GM18858 (cell line): ENCODE results near the gene LARGE1.

Experiments used
- ATAC-seq: cut with Tn5 transposase; IDR thresholded peaks from one replicate; pipeline ENCODE4 v1.9.1; 2021; ENCODE audit not compliant: unreplicated experiment

Gene LARGE1

DNA sequence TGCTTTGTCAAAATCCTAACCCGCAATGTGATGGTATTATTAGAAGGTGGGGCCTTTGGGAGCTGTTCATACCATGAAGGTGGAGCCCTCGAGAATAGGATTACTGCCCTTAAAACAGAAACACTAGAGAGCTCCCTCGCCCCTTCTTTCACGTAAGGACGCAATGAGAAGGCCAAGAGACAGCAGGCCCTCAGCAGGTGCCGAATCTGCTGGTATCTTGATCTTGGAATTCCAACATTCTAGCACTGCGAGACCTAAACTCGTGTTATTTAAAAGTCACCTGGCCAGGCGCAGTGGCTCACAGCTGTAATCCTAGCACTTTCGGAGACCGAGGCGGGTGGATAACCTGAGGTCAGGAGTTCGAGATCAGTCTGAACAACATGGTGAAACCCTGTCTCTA lies 33.1 kb downstream of the LARGE1 start:
- ATAC-seq: no peak

DNA sequence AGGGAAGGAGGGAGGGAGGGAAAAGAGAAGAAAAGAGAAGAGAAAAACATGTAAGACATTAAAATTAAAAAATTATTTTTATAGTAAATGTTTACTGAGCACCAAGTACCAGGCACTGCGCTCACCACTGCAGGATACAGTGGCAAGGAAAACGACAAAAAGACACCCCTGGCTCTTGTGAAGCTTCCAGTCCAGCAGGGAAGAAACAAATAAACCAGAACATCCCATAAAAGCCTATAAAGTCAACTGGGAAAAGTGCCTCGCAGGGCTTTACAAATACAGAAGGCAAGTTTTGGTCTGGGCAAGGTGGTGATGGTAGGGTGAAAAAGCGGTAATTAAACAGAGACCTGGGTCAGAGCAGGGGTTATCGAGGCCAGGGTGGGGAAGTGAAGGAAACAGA lies 33.6 kb downstream of the LARGE1 start:
- ATAC-seq: no peak

DNA sequence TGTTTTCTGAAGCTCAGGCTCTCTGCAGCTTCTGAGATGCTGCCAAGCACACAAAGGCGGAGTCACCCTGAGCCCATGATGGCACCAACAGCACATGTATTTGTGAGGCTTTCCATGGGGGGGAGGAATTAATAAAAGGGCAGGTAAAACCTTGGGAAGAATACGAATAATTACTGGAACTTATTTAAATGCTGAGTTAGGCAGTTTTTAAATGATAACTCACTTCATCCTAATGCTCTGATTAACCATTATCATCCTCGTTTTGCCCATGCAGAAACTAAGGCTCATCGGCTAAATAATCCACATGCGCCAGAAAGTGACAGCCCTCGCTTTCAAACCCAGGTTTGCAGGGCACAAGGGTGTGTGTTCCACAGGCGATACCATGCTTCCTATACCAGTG lies 35.4 kb downstream of the LARGE1 start:
- no peak for ATAC-seq

DNA sequence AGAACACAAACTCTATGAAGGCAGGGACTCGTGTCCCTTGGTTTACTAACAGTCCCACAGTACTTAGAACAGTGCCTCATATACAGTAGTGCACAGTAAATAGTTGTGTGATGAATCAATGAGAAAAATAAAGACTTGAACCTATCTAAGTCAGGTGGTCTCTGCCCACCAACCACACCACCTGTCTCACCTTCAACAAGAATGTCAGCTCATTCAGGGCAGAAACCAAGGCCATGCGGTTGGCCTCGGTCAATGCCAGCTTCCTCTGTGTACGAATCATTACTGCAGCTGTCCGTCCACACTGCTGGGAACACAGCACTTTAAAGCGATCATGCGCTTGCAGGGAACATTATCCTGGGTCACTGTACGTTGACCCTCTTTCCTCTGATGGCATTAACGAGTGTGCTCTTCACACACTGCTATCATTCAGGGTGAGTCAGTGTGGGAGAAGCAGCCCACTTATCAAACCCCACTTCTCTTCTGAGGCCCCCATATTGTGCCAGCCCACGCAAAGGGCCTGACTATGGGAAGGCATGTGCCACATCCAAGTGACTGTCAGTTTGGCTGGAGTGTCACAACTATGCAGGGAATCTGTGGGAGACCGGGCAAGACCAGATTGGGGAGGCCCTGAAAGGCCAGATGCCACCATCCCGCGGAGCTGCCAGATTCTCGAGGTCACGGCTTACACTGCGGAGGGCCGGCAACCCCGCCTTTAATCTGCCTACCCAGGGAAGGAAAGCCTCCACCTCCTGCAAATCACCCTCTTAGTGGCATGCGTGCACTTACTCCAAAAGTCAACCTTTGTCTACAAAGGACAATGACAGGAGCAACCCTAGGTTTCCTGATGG lies 36.1 kb downstream of the LARGE1 start:
- ATAC-seq: no peak

DNA sequence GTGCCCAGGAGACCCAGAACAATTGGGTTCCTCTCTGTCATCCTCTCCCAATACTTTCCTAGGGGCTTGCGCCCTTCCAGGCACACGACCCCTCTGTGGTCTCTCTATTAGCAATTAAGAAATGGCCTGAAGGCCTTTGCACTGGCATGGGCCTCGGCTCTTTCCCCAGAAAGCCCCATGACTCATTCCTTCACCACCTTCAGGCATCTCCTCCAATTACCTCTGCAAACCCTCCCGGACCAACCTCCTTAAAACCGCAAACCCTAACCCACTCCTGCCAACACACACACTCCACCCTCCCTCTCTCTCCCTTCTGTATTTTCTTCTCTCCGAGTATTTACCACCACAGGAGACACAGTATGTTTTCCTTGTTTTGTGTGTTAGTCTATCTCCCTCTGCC lies 36.7 kb downstream of the LARGE1 start:
- no peak for ATAC-seq

DNA sequence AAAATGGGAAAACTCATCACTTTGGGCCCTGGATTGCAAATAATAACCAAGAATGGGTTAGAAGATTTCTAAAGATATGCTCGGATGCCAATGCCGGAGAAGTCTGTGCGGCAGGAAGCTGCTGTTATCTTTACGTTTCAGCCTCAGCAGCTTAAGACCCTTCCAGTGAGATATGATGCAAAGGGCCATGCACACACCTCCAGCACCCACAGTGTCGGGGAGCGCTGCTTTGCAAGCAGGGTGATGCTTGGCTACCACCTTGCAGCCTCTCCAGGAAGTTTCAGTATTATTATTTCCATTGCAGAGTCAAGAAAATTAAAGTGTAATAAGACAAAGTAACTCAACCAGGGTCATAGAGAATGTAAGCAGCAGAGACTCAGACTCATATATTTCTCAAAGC lies 37.3 kb downstream of the LARGE1 start:
- no peak for ATAC-seq

DNA sequence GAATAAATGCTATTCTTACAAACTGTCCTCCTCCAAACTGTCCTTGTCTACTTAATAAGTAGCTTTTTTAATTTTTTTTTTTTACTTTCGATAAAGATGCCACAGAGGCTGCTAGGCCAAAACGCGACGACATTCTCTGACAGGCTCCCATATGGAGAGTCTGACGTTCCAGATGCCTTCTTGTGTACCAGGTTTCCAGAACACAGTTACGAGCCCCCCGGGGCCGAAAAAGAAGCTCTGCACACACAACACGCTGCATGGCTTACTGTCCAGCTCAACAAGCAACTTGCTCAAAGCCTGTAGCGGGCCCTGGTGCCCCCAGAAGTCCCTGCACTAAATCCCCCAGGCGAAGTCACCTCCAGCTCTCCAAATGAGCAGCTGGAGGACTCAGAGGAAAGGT lies 39.3 kb downstream of the LARGE1 start:
- no peak for ATAC-seq

DNA sequence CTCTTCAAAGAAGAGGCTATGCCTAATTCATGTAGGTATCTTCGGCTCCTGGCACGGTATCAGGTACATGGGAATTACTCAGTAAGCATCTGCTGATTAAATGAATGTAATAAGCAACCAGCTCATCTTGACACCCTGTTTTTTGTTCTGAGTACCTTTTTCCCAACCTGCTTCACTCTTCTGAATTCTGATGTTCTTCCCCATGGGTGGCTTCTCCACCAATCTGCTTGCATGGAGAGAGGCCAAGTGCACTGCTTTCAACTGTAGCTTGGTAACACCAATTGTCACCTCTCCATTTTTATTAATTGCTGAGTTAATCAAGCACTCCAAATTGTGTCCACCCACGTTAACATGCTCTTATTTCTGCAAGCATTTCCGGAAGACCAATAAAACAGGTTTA lies 40.5 kb downstream of the LARGE1 start:
- no peak for ATAC-seq

DNA sequence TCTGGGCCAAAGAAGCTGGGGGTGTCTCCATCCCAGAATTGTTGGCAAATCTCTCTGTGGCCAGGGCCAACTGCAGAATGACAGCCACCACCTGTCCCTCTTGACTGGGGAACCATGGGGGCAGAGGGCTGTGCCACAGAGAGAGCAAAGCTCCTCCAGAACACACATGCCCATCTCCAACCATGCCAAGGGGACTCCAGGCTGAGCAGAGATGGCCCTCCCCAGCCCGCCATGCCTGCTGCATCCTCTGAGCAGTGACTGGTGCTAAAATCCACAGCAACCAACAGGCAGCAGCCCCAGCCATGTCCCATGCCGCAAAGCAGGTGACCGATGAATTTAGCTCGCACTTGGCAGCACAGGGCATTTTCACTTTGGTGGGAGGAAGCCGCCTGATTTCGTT lies 45.0 kb downstream of the LARGE1 start:
- no peak for ATAC-seq

DNA sequence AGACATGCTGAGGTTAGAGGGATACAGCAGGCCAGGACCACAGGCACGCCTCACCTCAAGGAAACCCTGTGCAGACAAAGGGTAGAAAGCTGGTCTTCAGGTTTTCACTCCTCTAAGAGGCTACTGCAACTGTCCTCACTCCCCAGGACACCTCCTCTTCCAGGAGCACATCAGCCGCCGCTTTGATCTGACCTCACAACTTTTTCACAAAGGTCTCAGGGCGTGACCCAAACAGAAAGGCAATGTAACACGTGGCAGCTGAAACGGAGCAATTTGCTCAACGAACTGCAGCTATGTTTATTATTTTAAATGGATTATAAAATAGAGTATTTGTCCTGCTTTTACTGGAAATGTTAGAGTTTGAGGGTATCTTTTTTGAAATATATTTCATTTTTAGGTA lies 46.1 kb downstream of the LARGE1 start:
- no peak for ATAC-seq

DNA sequence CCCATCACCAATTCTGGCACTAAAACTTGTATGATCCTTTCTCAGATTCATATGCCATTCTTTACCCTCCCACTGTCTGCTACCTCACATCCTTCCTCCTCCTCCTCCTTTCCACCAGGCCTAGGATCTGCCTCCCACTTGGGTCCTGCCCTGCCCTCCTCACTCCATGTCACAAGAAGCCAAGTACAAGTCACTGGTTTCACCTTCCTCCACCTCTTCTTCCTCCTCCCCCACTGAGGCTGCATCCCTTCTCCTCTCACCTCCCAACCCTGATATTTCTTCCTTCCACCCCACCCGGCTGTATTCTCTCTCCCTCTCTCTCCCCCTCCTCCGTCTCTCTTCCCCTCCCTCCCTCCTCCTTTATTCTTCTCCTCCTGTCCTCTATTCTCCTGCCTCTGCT lies 46.6 kb downstream of the LARGE1 start:
- no peak for ATAC-seq

DNA sequence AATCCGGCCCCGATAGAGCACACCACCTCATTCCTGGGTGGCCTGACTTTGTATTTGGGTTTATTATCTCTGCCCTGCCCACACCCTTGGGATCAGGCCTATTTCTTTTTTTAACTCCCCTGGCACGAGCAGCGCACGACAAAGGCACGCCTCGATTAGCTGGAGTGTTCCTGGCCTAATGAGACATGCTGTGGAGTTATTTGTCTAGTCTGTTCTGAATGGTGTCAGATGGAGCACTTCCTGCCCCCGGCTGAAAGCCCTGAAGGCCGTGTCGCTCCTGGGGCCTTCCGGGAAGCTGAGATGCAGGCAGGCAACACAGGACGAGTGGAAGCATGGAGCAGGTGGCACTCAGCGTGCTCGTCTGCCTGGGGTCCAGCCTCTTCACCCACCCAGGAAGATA lies 47.1 kb downstream of the LARGE1 start:
- ATAC-seq: no peak

DNA sequence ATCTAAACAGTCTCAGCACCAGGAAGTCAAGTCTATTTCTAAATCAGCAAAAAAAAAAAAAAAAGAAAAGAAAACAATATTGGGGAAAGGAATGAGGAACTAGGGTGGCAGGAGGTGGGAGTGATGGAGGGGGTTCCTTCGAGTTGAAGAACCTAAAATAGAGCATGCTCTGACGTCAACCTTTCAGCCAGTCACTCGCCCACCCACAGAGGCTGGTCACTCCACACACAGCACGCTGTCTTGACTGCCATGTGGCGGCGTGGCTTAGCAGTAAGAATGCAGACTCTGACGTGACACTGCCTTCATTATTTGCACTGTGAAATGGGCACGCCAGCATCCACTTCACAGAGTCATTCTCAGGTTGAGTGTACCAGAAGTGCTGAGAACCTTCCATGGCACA lies 48.3 kb downstream of the LARGE1 start:
- ATAC-seq: no peak

DNA sequence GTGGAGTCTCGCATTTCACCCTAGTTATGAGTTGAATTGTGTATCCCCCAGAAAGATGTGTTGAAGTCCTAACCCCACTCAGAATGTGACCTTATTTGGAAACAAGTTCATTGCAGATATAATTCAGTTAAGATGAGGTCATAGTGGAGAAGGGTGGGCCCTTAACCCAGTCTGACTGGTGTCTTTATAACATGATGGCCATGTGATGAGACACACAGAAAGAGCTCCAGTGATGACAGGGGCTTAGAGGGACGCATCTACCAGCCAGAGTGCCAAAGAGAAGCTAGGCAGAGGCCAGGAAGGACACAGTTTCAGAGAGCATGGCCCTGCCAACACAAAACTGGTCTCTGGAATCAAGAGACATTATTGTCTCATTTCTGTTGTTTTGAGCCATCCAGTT lies 50.3 kb downstream of the LARGE1 start:
- ATAC-seq: no peak

DNA sequence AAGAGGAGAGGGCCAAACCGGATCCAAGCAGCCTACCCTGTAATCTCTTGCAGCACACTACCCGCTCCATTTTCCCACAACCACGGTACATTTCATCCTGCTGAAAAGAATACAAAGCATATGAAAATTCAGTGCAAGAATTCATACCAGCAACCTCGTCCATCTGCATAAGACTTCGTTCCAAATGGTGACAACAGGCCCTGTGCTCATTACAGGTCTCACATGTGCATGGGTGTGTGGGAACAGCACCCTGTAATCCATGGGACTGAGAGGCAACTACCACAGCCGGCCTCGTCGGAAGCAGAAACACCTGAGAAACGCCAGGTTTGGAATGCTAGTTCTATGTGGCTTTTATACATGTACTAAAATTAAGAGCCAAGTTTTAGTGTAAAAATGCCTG lies 52.3 kb downstream of the LARGE1 start:
- ATAC-seq: no peak

DNA sequence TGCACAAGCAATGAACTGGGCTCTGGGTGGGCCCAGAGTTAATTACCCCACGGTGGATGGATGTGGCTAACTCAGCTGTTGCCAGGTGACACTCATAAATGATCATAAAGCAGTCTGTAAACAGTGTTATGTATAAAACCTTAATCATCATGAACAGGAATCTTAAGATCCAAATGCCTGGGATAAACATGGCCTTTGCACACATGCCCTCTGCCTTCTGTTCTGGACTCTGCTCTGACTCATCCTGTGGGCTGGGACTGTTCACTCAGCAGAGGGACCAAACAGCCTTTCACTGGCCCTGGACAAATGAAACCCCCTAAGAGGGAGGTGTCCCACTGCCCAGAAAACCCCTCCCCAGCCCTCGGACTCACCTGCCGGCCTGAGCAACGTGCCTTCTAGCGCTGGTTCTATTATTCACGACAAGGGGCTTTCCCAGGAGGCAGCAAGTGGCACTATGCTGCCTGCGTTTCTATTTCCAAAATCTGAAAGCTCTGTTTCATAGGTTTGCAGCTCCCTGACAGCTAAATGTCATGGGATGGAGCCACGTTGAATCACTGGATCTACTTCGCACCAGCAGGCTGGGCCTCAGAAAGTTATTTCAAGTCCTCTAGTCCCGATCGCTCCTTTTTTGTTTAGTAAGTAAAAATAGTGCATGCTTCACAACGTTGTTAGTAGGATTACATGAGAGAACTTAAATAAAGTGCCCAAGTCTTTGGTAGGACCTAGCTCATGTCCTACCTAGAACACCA lies 53.0 kb downstream of the LARGE1 start:
- ATAC-seq: no peak

DNA sequence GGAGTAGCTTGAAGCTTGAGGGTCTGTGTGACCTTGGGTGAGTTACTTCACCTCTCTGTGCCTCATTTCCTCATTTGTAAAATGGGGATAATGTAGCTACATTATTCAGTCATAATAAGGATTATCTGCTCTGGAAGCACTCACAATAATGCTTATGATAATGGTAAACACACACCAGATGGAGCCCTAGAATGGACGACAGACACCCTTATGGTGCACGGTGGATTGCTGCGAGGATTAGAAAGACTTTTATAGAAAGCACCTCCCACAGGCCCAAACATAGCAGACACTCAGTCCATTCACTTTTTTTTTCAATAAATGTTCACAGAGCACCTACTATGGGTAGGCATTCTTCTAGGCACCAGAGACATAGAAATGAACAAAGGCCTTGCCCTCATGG lies 53.8 kb downstream of the LARGE1 start:
- ATAC-seq: no peak

DNA sequence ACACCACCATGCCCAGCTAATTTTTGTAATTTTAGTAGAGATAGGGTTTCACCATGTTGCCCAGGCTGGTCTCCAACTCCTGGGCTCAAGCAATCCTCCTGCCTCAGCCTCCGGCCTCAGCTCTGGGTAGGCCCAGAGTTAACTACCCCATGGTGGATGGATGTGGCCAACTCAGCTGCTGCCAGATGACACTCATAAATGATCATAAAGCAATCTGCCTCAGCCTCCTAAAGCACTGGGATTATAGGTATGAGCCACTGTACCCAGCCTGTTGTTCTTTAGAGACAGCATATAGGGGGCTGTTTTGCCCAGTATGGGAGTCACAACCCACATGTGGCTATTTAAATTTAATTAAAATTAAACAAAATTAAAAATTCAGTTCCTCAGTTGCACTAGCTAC lies 54.3 kb downstream of the LARGE1 start:
- no peak for ATAC-seq

DNA sequence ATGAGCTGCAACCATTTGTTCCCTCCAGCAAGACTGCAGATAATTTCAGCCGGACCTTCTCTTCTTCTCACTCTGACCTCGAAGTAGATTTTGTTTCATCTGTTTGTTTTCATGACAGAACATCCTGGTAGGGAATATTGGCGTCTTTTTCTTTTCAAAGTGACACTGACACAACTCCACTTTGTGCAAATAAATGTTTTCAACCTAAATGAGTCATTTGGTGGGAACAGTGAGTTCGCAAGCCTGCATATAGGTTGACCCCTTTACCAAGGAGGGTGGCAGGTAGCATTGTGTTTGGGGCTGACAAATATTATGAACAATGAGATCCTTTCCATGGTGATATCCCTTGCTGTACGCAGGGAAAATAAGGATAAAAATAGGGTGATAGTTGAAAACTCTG lies 55.0 kb downstream of the LARGE1 start:
- no peak for ATAC-seq

DNA sequence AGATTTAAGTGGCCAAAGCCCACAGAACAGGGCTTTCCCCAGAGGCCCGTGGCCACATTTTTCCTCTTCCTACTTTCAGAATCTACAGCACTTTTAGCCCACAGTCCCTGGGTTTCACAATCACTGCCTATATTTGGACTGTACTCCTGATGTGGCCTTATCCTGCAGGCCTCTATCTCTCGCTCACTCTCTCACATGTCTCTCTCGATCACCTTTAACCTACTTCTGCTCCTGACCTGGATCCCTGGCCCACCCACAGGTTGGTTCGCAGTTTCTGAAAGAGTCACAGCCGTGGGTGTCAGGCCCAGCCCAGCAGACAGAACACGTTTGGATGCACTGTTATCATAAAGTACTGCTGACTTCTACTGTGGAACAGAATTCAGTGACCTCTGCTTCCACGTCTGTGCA lies 55.5 kb downstream of the LARGE1 start:
- no peak for ATAC-seq

DNA sequence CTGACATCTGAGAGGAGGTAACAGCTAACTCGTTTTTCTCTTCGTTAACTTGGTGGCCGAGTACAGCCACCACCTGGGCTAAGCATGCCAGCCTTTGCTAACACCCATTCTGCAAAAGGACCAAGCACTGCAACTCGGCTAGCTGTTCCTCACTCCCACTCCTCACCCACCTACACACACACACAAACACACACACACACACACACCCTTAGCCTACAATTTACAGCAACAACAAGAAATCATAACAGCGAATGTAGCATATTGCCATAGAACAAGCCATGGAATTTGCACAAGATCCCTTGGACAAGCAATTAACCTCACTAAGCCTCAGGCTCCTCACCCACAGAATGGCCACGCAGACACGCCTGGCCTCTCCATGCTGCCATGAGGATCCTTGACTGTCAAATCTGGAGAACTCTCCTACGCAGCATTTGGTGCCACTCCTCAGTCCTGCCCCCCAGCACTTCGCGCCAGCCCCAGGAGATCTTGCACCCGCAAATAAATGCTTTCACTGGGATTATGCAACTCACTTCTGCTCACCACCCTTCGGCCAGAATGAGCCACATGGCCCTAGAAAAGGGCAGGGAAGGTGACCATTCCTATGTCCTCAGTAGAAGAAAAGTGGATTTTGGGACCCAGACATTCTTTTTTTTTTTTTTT lies 58.9 kb downstream of the LARGE1 start:
- ATAC-seq: no peak

DNA sequence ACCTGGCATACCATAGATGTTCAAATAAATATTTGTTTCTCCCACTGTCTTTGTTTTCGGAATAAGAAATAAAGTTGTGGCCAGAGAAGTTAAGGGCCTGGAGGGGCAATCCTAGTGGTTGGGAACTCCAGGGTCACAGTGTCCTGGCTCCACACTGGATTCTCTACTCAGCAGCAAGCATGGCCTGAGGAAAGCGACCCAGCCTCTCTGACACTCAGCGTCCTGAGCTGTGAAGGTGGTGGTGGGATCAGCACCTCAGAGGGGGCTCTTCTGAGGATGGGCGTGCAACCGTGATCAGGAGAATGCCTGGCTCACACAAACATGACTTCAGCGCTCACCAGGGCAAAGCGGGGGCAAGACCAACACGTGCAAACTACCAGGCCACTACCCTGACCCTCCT lies 59.9 kb downstream of the LARGE1 start:
- no peak for ATAC-seq
